GM19455 (cell line): Measurements from ENCODE around the gene ST8SIA1.
"Not testable (repeated sequence)": the region's sequence is repeated elsewhere in the genome, so short reads cannot be mapped to it uniquely, and the experiment has no call there.

Source experiments
- ATAC-seq: cut with Tn5 transposase; IDR thresholded peaks from one replicate; pipeline ENCODE4 v1.9.1; 2021; ENCODE audit not compliant: unreplicated experiment

The ST8SIA1 gene, protein sequence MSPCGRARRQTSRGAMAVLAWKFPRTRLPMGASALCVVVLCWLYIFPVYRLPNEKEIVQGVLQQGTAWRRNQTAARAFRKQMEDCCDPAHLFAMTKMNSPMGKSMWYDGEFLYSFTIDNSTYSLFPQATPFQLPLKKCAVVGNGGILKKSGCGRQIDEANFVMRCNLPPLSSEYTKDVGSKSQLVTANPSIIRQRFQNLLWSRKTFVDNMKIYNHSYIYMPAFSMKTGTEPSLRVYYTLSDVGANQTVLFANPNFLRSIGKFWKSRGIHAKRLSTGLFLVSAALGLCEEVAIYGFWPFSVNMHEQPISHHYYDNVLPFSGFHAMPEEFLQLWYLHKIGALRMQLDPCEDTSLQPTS

DNA sequence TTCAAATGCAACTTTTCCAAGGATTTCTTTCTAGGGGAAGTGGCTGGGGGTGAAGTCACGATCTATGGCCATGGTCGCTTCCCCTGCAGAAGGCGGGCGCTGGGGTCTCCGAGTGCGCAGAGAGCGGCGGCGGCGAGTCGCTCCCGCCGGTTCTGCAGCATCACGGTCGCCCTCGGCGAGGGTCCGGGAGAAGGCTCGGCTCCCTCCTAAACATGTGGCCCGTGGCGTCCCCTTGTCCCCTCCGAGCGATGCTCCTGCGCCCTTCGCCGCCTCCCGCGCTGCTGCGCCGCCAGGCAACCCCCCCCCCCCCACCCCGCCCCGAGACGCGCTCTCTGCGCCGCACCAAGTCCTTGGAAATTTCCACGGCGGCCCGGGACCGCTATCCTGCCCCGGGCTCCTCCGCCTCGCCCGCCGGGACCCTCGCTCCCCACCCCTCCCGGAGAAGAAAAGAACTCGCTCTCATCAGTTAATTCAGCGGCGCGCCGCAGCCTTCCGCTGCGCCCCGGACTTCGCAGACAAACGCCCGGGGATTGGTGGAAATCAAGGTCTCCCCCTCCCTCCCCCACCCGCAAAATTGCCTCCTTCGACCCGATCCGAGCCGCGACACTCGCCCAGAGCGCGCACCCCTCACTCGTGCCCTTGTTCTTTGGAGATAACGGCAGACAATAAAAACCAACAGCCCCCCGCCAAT, at the start of gene ST8SIA1:
ST8SIA1 (minus strand) TSS at position 298 of the 691 bp plus-strand sequence. CDS start 475 bp downstream, outside the sequence.
- no peak for ATAC-seq

DNA sequence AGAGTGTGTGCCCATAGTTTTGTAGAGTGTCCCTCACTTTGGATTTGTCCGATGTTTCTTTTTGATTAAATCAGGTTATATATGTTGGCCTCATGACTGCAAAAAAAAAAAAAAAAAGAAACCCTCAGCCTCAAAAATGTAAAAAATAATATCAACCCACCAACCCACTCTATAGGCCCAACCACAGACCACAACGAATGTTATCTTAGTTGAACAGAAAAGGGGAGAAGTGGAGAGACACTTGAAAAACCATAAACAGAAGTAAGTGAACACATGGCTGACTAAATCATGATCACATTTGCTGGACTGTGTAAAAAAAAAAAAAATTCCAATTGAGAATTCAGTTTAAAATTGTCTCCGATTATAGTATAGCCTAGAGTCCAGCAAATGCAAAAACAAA, 45.5 kb upstream of the ST8SIA1 start:
- no peak for ATAC-seq

- ATAC-seq, result no peak
Observed at GRCh38 chr12:22377731-22378496, 43.4 kb upstream of the ST8SIA1 start.

DNA sequence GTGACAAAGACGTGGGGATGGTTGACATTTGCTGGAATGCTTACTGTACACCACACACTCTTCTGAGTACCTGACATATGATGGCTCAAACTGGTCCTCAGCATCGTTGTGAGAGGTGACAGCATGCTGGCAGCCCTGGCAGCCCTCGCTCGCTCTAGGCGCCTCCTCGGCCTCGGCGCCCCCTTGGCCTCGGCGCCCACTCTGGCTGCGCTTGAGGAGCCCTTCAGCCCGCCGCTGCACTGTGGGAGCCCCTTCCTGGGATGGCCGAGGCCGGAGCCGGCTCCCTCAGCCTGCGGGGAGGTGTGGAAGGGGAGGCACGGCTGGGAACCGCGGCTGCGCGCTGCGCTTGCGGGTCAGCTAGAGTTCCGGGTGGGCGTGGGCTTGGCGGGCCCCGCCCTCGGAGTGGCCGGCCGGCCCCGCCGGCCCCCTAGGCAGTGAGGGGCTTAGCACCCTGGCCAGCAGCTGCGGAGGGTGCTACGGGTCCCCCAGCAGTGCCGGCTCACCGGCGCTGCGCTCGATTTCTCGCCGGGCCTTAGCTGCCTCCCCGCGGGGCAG, 42.2 kb upstream of the ST8SIA1 start:
- ATAC-seq, result not testable (repeated sequence)

- no peak for ATAC-seq
Observed at GRCh38 chr12:22374508-22374907, 40.0 kb upstream of the ST8SIA1 start.

DNA sequence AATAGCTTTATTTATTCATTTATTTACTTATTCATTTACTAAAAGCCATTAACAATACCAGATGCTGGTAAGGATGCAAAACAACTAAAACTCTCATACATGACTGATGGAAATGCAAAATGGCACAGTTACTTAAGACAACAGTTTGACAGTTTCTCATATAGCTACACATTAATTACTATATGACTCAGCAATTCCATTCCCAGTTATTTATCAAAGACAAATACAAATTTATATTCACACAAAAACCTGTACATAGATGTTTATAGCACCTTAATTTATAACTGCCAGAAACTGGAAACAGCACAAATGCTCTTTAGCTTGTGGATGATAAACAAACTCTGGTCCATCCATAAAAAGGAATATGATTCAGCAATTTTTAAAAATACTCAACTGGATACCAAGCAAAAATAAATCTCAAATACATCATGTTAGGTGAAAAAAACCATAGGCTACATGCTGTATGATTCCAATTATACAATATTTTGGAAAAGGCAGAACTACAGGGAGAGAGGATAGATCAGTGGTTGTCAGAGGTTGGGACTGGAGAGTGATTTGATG, 37.9 kb upstream of the ST8SIA1 start:
- no peak for ATAC-seq

GRCh38 chr12:22366181-22366580, 31.7 kb upstream of the ST8SIA1 start:
- no peak for ATAC-seq

GRCh38 chr12:22361785-22362184, 27.3 kb upstream of the ST8SIA1 start:
- ATAC-seq, result no peak

- ATAC-seq, result no peak
Observed at GRCh38 chr12:22360774-22361173, 26.3 kb upstream of the ST8SIA1 start.

DNA sequence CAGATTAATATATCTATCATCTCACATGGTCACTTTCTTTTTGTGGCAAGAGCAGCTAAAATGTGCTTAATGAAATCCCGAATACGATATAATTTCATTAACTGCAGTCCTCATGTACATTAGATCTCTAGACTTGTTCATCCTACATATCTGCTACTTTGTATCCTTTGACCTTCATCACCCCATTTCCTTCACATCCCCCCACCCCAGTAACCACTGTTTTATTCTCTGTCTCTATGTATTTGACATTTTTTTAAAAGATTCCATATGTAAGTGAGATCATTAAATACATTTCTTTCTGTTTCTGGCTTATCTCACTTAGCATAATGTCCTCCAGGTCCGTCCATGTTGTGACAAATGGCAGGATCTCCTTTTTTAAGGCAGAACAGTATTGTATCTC, 23.0 kb upstream of the ST8SIA1 start:
- ATAC-seq, result no peak

GRCh38 chr12:22356231-22356630, 21.7 kb upstream of the ST8SIA1 start:
- ATAC-seq, result no peak

DNA sequence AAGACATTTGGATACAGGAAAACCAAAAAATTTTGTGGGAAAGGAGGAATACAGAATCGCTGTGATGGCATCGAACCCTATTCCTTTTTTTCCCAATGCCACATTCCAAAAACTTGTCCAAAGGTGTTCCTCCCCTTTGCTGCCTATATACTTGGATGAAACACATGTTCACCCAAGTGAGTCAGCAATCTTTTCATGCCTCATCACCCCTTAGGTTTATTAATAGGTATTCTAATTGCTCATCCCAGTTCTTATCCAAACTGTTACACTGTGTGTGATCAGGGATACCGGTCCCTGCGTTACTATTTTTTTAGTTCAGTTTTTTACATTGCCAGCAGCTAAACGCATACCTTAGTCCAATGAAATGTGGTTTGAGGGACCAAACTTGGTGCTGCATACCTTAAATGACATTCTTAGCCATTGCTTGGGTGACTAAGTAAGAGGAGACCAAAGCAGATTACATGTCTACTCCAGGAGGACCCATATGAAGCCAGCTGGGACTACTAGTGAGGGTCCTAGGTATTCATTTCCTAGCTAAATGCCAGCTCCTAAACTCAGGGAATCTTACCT, 20.6 kb upstream of the ST8SIA1 start:
- no peak for ATAC-seq

DNA sequence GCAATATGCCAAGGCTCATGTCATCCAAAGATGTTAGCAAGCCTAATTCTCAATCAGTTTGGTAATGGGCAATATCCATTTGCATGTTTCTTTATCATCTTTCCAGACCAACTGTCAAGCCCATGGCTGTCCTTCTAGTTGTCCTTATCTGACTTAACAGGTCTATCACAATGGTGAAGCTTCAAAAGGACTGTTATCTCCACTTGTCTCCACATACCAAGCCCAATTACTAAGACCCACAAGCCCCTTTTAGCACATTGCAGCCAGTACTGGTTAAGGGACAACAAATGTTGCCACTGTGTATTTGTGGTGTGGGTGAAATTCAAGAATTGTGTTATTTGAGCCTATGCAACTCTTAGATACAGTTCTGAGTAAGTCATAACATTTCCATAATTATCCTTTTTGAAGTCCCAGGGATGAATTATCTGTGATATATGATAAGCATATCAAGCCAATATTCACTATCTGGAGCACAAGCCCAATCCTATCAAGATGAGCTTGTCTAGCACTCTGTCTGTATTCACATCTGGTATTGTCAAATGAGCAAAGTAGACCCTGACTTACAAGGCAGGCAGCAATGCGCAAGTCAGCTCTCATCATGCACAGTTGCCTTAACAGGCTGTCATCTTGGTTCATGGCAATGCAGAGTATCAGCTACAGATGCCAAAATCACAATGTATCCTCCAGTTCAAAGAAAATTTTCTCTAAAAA, 19.3 kb upstream of the ST8SIA1 start:
- ATAC-seq, result no peak

DNA sequence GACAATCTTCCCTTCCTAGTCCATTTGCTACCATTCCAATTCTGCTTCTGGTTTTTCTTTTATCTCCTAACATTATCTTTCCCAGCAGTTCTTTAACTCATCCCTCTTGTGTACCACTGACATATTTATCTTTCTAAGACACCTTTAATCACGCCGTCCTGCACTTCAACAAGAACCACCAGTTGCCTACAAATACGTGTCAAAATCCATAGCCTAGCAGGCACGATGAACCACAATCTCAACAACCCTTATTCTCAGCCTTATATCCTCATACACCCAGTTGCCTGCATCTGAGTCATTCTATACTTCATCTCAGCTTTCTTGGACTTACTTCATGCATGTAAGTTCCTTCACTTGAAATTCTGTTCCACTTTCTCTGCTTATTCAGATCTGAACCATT, 16.4 kb upstream of the ST8SIA1 start:
- ATAC-seq, result no peak

DNA sequence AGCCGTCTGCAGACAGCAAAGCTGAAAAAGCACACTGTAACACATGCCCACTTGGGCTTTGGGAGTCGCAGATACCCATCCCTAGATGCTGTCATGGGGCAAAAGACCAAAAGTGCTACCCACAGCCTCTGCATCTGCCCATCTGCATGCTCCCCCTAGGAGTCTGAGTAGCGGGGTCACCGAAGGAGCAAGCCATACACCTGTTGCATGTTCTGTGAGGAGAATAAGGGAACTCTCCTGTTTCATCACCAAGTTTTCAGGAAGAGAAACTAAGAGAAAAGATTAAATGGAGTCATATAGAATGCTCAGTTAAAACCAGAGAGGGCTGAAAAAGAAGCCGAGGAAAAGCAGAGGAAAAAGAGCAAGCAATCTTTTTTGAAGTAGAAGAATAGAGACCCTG, 13.7 kb upstream of the ST8SIA1 start:
- ATAC-seq, result no peak

- no peak for ATAC-seq
Observed at GRCh38 chr12:22340143-22340542, 5.6 kb upstream of the ST8SIA1 start.

DNA sequence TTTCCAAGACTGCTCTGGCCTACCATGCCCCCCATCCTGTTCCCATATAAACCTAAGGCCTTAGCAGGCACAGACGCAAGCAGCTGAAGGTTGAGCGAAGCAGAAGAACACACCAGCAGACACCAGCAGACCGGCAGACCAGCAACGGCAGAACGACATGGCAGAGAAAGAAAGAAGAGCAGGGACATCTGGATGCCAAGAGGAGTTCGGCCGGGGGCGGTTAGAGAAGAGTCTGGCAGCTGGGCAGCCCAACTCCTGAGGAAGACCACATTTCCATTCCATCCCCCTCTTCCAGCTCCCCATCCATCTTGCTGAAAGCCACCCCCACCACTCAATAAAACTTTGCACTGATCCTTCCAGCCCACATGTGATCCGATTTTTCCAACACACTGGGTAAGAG, 5.2 kb upstream of the ST8SIA1 start:
- no peak for ATAC-seq

- ATAC-seq, result no peak
Observed at GRCh38 chr12:22335794-22336166, 1.3 kb upstream of the ST8SIA1 start.

GRCh38 chr12:22333713-22334409, 646 bp downstream of the ST8SIA1 start:
- ATAC-seq, result no peak
